ENCODE results near the gene WDCP. TPM values are rescaled to one million over a fixed set of nuclear protein-coding genes. Genes with fewer than 3 reads are reported as not detected.

The WDCP gene
- total RNA-seq, 2 donors from 2014 or later: 2.7 to 3.6 TPM

GRCh38 chr2:24085200-24085489, 38.0 kb upstream of the WDCP start:
- TF ChIP-seq, protein P1, sequence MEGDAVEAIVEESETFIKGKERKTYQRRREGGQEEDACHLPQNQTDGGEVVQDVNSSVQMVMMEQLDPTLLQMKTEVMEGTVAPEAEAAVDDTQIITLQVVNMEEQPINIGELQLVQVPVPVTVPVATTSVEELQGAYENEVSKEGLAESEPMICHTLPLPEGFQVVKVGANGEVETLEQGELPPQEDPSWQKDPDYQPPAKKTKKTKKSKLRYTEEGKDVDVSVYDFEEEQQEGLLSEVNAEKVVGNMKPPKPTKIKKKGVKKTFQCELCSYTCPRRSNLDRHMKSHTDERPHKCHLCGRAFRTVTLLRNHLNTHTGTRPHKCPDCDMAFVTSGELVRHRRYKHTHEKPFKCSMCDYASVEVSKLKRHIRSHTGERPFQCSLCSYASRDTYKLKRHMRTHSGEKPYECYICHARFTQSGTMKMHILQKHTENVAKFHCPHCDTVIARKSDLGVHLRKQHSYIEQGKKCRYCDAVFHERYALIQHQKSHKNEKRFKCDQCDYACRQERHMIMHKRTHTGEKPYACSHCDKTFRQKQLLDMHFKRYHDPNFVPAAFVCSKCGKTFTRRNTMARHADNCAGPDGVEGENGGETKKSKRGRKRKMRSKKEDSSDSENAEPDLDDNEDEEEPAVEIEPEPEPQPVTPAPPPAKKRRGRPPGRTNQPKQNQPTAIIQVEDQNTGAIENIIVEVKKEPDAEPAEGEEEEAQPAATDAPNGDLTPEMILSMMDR (IDR thresholded peaks at IDR 0.05): no peak
- DNase-seq (ENCODE audit: low spot score): no peak
- peak overlapping the region; percentile 83 to 90 for H3K27ac ChIP-seq
- H3K27me3 ChIP-seq: no peaks in the 10 kb centered on the region
- H3K9me3 ChIP-seq: no peaks in the 10 kb centered on the region
- peaks cover 6% of the 10 kb centered on the region for H3K36me3 ChIP-seq
- peak overlapping the region; percentile 50 to 63 for H3K4me3 ChIP-seq
- H3K4me1 ChIP-seq: peaks cover 0 to 18% of the 10 kb centered on the region in 2 donors

DNA sequence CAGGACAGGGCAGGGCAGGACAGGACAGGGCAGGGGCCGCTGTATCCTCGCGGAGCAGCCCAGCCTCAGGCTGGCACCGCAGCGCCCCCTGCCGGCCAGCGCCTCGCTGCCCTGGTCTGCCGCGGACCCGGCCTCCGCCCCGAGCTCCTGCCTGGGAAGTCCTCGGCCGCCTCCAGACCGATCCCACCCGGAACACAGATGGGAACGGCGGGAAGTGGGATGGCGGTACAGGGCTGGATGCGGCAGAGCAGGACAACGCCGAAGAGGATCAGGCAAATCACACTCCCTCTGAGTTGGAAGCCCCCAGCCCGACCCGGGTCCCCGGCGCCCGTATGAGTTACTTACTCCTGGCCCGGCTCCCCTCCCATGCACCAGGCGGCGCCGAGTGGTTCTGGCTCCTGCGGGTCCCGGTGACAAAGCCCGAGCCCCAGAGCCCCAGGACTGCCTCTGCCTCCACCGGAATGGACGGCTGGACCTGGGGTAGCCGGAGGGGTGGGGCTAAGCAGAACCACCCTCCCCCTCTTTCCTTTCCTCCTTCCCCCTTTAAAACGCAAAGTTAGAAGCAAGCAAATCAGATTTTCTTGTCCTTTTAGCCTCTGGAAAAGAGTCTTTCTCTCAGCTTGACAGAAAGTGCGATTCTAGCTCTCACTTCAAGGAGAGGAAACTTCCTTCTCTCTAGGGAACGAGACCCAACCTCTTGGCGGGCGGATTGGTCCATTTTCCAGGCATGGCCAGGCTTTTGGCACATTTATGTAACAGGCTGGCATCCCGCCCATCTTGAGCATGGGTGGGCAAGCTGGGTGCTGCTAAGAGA, 37.4 kb upstream of the WDCP start, which contains the start of gene TP53I3:
Gene TP53I3 (minus strand): TSS at position 449 of the 814 bp plus-strand sequence. CDS start 508 bp downstream, outside the sequence.
- DNase-seq (ENCODE audit: low spot score): peak; percentile 88
- TF ChIP-seq, protein P1 (IDR thresholded peaks at IDR 0.05): peak; percentile 97 to 98
- Histone ChIP-seq H3K36me3 (peaks cover 6% of the 10 kb centered on the region), H3K9me3 (no peaks in the 10 kb centered on the region), H3K27me3 (no peaks in the 10 kb centered on the region), H3K4me3 (peak within 1 kb of the TSS; percentile 50 to 63), H3K4me1 (peaks cover 0 to 18% of the 10 kb centered on the region in 2 donors), H3K27ac (peak within 1 kb of the TSS; percentile 83 to 90)

GRCh38 chr2:24083567-24084385, 36.6 kb upstream of the WDCP start:
- TF ChIP-seq, protein P1 (IDR thresholded peaks at IDR 0.05): no peak
- Histone ChIP-seq H3K27ac (peak overlapping the region; percentile 83 to 90), H3K27me3 (no peaks in the 10 kb centered on the region), H3K9me3 (no peaks in the 10 kb centered on the region), H3K36me3 (peaks cover 6% of the 10 kb centered on the region), H3K4me1 (peaks cover 0 to 18% of the 10 kb centered on the region in 2 donors), H3K4me3 (peak overlapping the region; percentile 50 to 63)
- peak; percentile 81 for DNase-seq (ENCODE audit: low spot score)

- H3K4me1 ChIP-seq: peaks cover 0 to 18% of the 10 kb centered on the region in 2 donors
- H3K9me3 ChIP-seq: no peaks in the 10 kb centered on the region
- H3K27me3 ChIP-seq: no peaks in the 10 kb centered on the region
- DNase-seq (ENCODE audit: low spot score): no peak
- H3K27ac ChIP-seq: peak overlapping the region; percentile 83 to 90
- H3K4me3 ChIP-seq: peak overlapping the region; percentile 50 to 63
- TF ChIP-seq, protein P1 (IDR thresholded peaks at IDR 0.05): no peak
- peaks cover 6% of the 10 kb centered on the region for H3K36me3 ChIP-seq
Observed at GRCh38 chr2:24082787-24083566, 35.8 kb upstream of the WDCP start.

DNA sequence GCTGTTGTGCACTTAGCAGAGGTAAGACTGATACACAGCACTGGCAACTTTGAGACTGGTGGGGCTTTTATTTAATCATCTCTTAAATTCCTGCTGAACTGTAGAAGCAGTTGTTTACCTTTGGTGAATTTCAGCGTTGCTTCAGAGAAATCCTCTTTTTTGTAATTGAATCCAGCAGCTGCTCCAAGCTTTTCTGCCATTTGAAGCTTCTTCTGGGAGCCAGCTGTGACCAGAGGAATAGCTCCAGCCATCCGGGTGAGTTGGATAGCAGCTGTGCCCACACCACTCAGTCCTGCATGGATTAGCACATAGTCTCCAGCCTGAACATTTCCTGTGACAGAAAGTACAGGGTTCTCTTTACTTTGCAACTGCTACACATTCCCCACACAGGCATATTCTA, 33.5 kb upstream of the WDCP start:
- DNase-seq (ENCODE audit: low spot score): no peak
- H3K4me3 ChIP-seq: no peak overlapping the region
- TF ChIP-seq, protein P1 (IDR thresholded peaks at IDR 0.05): no peak
- H3K4me1 ChIP-seq: peaks cover 0 to 29% of the 10 kb centered on the region in 2 donors
- no peaks in the 10 kb centered on the region for H3K27me3 ChIP-seq
- no peak overlapping the region for H3K27ac ChIP-seq
- no peaks in the 10 kb centered on the region for H3K9me3 ChIP-seq
- peaks cover 6% of the 10 kb centered on the region for H3K36me3 ChIP-seq

Data from right atrium auricular region (tissue), 2 donors.